NCI-H2171 treated with DMSO at 0.1 percent for 48 hours (cell line): ENCODE data around the gene GLIS1.
"Not testable (repeated sequence)": the region's sequence is repeated elsewhere in the genome, so short reads cannot be mapped to it uniquely, and the experiment has no call there.

Source experiments
- DNase-seq: peaks from one replicate; lab custom pipeline; 2025; lab: John Stamatoyannopoulos, UW

The GLIS1 gene

DNA sequence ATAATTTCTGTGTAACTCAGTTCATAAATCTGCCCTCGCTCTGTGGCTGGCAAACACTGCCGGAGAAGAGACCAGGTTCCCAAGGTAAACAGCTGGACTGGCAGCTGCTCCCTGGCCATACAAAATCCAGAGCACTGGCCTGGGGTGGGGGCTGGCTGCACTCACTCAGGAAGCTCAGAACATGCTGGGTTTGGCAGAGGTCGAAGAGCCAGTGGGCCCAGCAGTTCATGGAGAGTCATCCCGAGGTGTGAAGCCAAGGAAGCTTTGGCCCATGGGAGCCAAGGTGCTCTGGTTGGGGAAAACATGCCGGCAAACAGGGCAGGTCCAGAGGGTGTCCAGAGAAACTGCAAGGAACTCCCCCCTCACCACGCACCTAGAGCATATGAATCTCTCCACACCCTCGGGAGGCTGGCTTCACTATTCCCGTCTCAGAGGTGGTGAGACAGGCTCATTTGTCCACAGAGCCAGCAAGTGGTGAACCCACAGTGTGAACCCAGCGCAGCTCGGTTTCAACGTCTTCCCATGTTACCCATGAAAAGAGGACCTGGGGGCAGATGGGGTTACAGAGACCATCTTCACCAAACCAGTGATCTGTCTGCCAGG, 177.4 kb downstream of the GLIS1 start:
- DNase-seq = no peak

GRCh38 chr1:53560581-53561502, 178.1 kb downstream of the GLIS1 start:
- DNase-seq = no peak

GRCh38 chr1:53559854-53560580, 178.9 kb downstream of the GLIS1 start:
- no peak for DNase-seq

DNA sequence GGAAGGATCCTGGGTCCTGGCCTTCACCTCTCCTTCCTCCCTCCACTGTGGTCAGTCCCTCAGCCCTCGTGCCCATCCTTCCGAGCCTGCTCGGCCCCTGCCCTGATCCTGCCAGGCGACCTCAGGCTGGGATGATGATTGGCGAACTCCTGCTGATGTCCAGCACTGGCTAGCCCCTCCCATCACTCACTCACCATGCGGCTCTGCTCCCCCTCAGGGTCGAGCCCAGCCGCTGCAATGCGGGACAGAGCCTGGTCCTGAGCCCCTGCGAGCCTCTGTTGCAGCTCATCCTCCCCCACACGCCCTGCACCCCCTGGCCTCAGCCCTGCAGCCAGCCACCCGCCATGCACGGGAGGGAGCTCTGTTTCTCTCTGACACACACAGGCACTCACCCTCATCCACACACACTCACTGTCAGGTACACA, 179.6 kb downstream of the GLIS1 start:
- DNase-seq = no peak

DNA sequence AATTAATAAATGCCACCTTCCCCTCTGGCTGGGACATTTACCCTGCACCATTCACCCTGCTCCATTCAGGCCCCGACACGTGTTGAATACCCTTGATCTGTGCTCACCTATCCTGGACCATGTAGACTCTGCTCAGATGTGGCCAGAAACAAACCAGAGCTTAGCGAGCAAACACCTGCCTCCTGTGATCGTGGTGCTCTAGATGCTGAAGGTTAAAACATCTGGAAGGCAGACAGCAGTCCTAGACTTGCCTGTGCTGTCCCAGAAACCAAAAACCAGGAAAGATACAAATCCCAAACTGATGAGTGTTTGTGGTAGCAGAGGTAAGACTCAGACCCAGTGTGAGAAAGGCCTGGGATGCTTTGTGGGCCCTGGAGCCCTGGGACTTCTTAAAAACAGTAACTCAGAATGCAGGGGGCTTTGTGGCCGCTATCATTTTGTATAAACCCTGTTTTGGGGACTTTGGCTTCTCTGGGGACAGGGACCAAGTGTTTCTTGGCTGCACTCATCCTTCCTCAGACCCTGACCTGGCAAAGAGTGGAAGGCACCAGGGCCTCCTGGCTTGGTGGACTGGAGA, 180.1 kb downstream of the GLIS1 start:
- DNase-seq = no peak

GRCh38 chr1:53557830-53558738, 180.9 kb downstream of the GLIS1 start:
- no peak for DNase-seq

- no peak for DNase-seq
Observed at GRCh38 chr1:53557369-53557768, 181.6 kb downstream of the GLIS1 start.

GRCh38 chr1:53556657-53557227, 182.2 kb downstream of the GLIS1 start:
- no peak for DNase-seq

GRCh38 chr1:53555620-53556326, 183.2 kb downstream of the GLIS1 start:
- DNase-seq = not testable (repeated sequence)

- no peak for DNase-seq
Observed at GRCh38 chr1:53554592-53555305, 184.2 kb downstream of the GLIS1 start.

- peak; percentile 62 for DNase-seq
Observed at GRCh38 chr1:53553734-53554509, 185.0 kb downstream of the GLIS1 start.

DNA sequence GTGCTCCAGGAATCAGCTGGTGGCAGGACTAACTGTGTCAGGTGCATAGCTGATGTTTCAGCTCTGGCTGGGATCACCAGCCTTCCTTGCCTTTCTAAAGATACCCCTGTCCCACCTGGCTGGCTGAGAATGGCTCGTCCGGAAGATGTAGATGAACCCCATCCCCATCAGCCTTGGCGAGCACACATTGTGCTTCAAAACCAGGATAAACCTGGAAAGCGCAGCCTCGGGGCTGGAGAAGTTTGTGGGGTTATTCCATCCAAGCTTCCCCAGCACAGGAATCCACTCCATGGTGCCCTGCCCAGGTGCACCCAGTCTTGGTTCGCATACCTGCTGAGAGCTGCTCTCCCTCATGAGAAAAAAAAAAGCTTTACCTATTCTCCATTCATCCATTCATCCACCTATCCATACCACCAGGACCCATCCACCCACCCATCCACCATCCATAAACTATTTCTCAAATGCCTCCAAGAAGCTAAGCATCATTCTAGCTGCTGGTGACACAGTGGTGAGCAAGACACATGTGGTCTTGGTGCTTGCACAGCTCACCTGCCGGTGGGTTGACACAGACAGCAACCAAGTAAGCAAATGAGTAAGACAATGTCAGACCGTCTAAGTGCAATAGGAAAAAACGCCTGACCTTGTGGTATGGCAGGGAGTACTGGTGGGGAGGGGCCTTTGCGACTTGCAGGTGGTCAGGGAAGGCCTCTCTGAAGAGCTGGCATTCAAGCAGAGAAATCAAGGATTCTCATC, 185.8 kb downstream of the GLIS1 start:
- no peak for DNase-seq

- peak; percentile 68 for DNase-seq
Observed at GRCh38 chr1:53552146-53552861, 186.7 kb downstream of the GLIS1 start.

- no peak for DNase-seq
Observed at GRCh38 chr1:53551428-53551995, 187.5 kb downstream of the GLIS1 start.

DNA sequence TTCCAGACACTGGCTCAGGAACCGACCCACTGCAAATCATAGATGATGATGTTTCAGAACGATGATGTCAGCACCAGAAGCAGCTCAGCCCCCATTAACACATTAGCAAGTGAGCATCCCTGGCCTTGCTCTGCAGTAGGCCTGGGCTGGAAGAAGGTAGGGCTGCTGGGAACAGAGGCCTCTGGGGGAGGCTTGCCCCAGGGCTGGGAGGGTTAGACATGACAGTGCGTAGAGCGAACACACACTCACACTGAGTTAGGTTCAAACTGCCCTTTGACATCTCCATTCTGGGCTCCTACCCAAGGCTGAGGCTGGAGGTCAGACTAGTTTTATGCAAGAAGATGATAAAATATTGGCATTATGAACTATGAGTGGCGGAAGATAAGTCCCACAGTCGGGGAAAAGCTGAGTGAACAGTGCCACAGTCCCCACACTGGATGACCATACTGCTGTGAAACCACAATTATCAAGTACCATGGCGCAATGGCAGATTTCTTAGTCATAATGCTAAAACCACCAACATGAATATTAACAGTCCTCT, 188.7 kb downstream of the GLIS1 start:
- no peak for DNase-seq

- DNase-seq = no peak
Observed at GRCh38 chr1:53549781-53550180, 189.2 kb downstream of the GLIS1 start.

DNA sequence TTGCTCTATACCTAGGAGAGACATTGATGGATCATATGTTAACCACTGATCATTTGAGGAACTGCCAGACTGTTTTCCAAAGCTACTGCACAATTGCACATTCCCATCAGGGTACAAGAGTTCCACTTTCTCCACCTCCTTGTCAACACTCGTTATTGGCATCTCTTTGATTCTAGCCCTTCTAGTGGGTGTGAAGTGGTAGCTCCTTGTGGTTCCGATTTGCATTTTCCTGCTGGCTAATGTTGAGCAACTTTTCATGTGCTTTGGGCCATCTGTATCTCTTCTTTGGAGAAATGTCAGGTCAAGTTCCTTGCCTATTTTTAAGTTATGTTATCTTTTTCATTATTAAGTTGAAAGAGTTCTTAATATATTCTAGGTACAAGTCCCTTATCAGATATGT, 189.7 kb downstream of the GLIS1 start:
- no peak for DNase-seq
